Embryonic facial prominence (tissue), 1 donor: ENCODE data around the gene TRIOBP.

Experiments used
- DNase-seq: peaks from one replicate; pipeline ENCODE4 v3.0.0-alpha.2; 2016; ENCODE audit errors: extremely low spot score

TRIOBP gene

GRCh38 chr22:37805810-37806277 is 109.0 kb downstream of the TRIOBP start:
- DNase-seq, result no peak

- no peak for DNase-seq
Measured at GRCh38 chr22:37806409-37807333, 109.8 kb downstream of the TRIOBP start.

- peak; percentile 93 for DNase-seq
Measured at GRCh38 chr22:37807410-37808293, 110.8 kb downstream of the TRIOBP start, which contains the start of gene GCAT. TSS of gene GCAT (plus strand) at chr22:37807934. CDS start at chr22:37807968, 34 bp downstream.

- no peak for DNase-seq
Measured at GRCh38 chr22:37808294-37808657, 111.4 kb downstream of the TRIOBP start.

GRCh38 chr22:37809672-37810333 is 113.0 kb downstream of the TRIOBP start:
- DNase-seq, result no peak

GRCh38 chr22:37811867-37812266 is 115.0 kb downstream of the TRIOBP start:
- no peak for DNase-seq

GRCh38 chr22:37812869-37813678 is 116.2 kb downstream of the TRIOBP start:
- no peak for DNase-seq

- DNase-seq, result no peak
Measured at GRCh38 chr22:37815593-37815992, 118.7 kb downstream of the TRIOBP start.

- no peak for DNase-seq
Measured at GRCh38 chr22:37816543-37817180, 119.8 kb downstream of the TRIOBP start.

GRCh38 chr22:37817705-37818408 is 121.0 kb downstream of the TRIOBP start:
- no peak for DNase-seq

- no peak for DNase-seq
Measured at GRCh38 chr22:37818409-37819104, 121.7 kb downstream of the TRIOBP start.

GRCh38 chr22:37819105-37819433 is 122.2 kb downstream of the TRIOBP start:
- DNase-seq, result no peak

- DNase-seq, result no peak
Measured at GRCh38 chr22:37820350-37820749, 123.5 kb downstream of the TRIOBP start.

GRCh38 chr22:37822079-37822833 is 125.4 kb downstream of the TRIOBP start:
- no peak for DNase-seq

GRCh38 chr22:37823134-37823985 is 126.5 kb downstream of the TRIOBP start, which contains the start of gene GALR3:
TSS of gene GALR3 (plus strand) at chr22:37823382. CDS start at chr22:37823407, 25 bp downstream.
- DNase-seq, result no peak

- no peak for DNase-seq
Measured at GRCh38 chr22:37824674-37825641, 128.1 kb downstream of the TRIOBP start.
